ENCODE measurements around the gene TBC1D1.

- TF ChIP-seq ZNF350 (tag by site-specific recombination; IDR thresholded peaks at IDR 0.05): no peak
- TF ChIP-seq ZEB2 (tag by site-specific recombination; IDR thresholded peaks at IDR 0.05): no peak
- no peak for TF ChIP-seq ZBTB7A (tag by site-specific recombination; IDR thresholded peaks at IDR 0.05; ENCODE audit: low read depth)
- no peak for TF ChIP-seq CTCF (tag by site-specific recombination; IDR thresholded peaks at IDR 0.05)
- TF ChIP-seq GLI2 (tag by site-specific recombination; IDR thresholded peaks at IDR 0.05; ENCODE audit: borderline replicate concordance, low read depth): no peak
- no peak for TF ChIP-seq ZSCAN5A (tag by site-specific recombination; IDR thresholded peaks at IDR 0.05)
- TF ChIP-seq YY1 (tag by site-specific recombination; IDR thresholded peaks at IDR 0.05): no peak
- no peak for TF ChIP-seq TSHZ1 (tag by site-specific recombination; IDR thresholded peaks at IDR 0.05; ENCODE audit: borderline replicate concordance)
These were observed 283.9 kb downstream of the TBC1D1 start for GRCh38 chr4:38174801-38175200.
